Measurements from ENCODE around the gene CDK19.
"Not testable (repeated sequence)": the region's sequence is repeated elsewhere in the genome, so short reads cannot be mapped to it uniquely, and the experiment has no call there.

CDK19 gene

GRCh38 chr6:110746680-110747079, 68.6 kb downstream of the CDK19 start:
- TF ChIP-seq CTCF (IDR thresholded peaks at IDR 0.05) = no peak
- Histone ChIP-seq H3K9ac (no peak overlapping the region), H3K36me3 (ENCODE audit: control insufficient read depth, insufficient read depth, low read length) (no peaks in the 10 kb centered on the region), H3K4me3 (ENCODE audit: low read depth, low read length) (no peak overlapping the region), H3K79me2 (no peaks in the 10 kb centered on the region), H2AFZ (no peak overlapping the region), H3K27me3 (ENCODE audit: control insufficient read depth, insufficient read depth, low read length) (no peaks in the 10 kb centered on the region), H3K4me2 (ENCODE audit: low read length) (no peak overlapping the region), H3K4me1 (no peaks in the 10 kb centered on the region), H3K9me3 (ENCODE audit: control insufficient read depth, low read length) (no peaks in the 10 kb centered on the region), H3K27ac (no peak overlapping the region)

GRCh38 chr6:110744991-110745390, 70.3 kb downstream of the CDK19 start:
- no peak overlapping the region for H2AFZ ChIP-seq
- H3K4me2 ChIP-seq (ENCODE audit: low read length) = no peak overlapping the region
- no peaks in the 10 kb centered on the region for H3K27me3 ChIP-seq (ENCODE audit: control insufficient read depth, insufficient read depth, low read length)
- H3K79me2 ChIP-seq = peaks cover 2% of the 10 kb centered on the region
- H3K4me1 ChIP-seq = no peaks in the 10 kb centered on the region
- H3K9me3 ChIP-seq (ENCODE audit: control insufficient read depth, low read length) = no peaks in the 10 kb centered on the region
- H3K36me3 ChIP-seq (ENCODE audit: control insufficient read depth, insufficient read depth, low read length) = no peaks in the 10 kb centered on the region
- no peak overlapping the region for H3K4me3 ChIP-seq (ENCODE audit: low read depth, low read length)
- H3K27ac ChIP-seq = no peak overlapping the region
- no peak for TF ChIP-seq CTCF (IDR thresholded peaks at IDR 0.05)
- no peak overlapping the region for H3K9ac ChIP-seq

- H3K27me3 ChIP-seq (ENCODE audit: control insufficient read depth, insufficient read depth, low read length); H3K36me3 ChIP-seq (ENCODE audit: control insufficient read depth, insufficient read depth, low read length); H3K4me3 ChIP-seq (ENCODE audit: low read depth, low read length); H3K4me2 ChIP-seq (ENCODE audit: low read length); H3K4me1 ChIP-seq; H3K9ac ChIP-seq; H2AFZ ChIP-seq; H3K9me3 ChIP-seq (ENCODE audit: control insufficient read depth, low read length); H3K27ac ChIP-seq; H3K79me2 ChIP-seq: not testable (repeated sequence)
Measured at GRCh38 chr6:110742552-110742951, 72.7 kb downstream of the CDK19 start.

GRCh38 chr6:110741517-110741916, 73.8 kb downstream of the CDK19 start:
- no peaks in the 10 kb centered on the region for H3K27me3 ChIP-seq (ENCODE audit: control insufficient read depth, insufficient read depth, low read length)
- no peaks in the 10 kb centered on the region for H3K9me3 ChIP-seq (ENCODE audit: control insufficient read depth, low read length)
- H3K27ac ChIP-seq = no peak overlapping the region
- H3K4me2 ChIP-seq (ENCODE audit: low read length) = no peak overlapping the region
- H3K4me1 ChIP-seq = no peaks in the 10 kb centered on the region
- peaks cover 2% of the 10 kb centered on the region for H3K79me2 ChIP-seq
- no peak overlapping the region for H3K4me3 ChIP-seq (ENCODE audit: low read depth, low read length)
- TF ChIP-seq CTCF (IDR thresholded peaks at IDR 0.05) = no peak
- no peak overlapping the region for H2AFZ ChIP-seq
- no peak overlapping the region for H3K9ac ChIP-seq
- no peaks in the 10 kb centered on the region for H3K36me3 ChIP-seq (ENCODE audit: control insufficient read depth, insufficient read depth, low read length)

- no peak overlapping the region for H3K9ac ChIP-seq
- TF ChIP-seq CTCF (IDR thresholded peaks at IDR 0.05) = no peak
- H3K27ac ChIP-seq = no peak overlapping the region
- peaks cover 2% of the 10 kb centered on the region for H3K79me2 ChIP-seq
- no peak overlapping the region for H2AFZ ChIP-seq
- H3K36me3 ChIP-seq (ENCODE audit: control insufficient read depth, insufficient read depth, low read length) = no peaks in the 10 kb centered on the region
- H3K4me3 ChIP-seq (ENCODE audit: low read depth, low read length) = no peak overlapping the region
- H3K4me1 ChIP-seq = no peaks in the 10 kb centered on the region
- no peaks in the 10 kb centered on the region for H3K27me3 ChIP-seq (ENCODE audit: control insufficient read depth, insufficient read depth, low read length)
- no peak overlapping the region for H3K4me2 ChIP-seq (ENCODE audit: low read length)
- H3K9me3 ChIP-seq (ENCODE audit: control insufficient read depth, low read length) = no peaks in the 10 kb centered on the region
Measured at GRCh38 chr6:110738899-110739365, 76.3 kb downstream of the CDK19 start.
